Adrenal gland (tissue), 5 donors: ENCODE data around the gene STARD9.

Experiments
- POLR2A ChIP-seq, 2 donors: fragments of 450-650 bp; IDR thresholded peaks; one replicate each; pipeline ENCODE4 v1.6.1; 2017; ENCODE audit warnings: antibody characterized with exemption in 2 of 2, mild to moderate bottlenecking in 2 of 2, moderate library complexity in 1 of 2
- TF ChIP-seq, protein P1 (sequence below), 6 experiments: fragments of 450-650 bp in 4 of 6; fragments of 200-600 bp in 2 of 6; sonication (generic) in 1 of 6; IDR thresholded peaks; 1 replicate in 5 of 6; 2 replicates in 1 of 6; pipeline versions ENCODE4 v1.5.1 to v1.8.0; 2016 to 2021; ENCODE audit warnings: antibody characterized with exemption in 6 of 6, mild to moderate bottlenecking in 2 of 6, moderate library complexity in 1 of 6
- donor health status: DM: no; HTN: no; CAD: no.

DNA sequence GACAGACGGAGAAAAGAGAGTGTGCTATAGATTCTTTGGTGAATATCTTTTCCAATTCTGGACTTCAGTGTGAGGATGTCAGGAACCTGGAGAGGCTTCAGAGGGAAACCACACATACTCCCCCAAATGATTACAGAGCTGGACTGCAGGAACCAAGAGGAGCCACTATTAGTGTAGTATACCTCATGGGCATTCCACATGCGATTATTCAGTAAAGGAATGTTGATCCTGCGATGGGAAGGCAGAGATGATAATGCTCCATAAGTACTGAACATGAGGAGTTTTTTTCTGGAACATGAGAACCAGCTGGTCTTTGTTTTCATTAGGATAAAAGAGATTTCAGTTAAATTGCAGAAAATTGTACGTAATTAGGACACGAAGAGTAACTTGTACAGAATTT is 18.7 kb downstream of the STARD9 start:
- TF ChIP-seq, protein P1, sequence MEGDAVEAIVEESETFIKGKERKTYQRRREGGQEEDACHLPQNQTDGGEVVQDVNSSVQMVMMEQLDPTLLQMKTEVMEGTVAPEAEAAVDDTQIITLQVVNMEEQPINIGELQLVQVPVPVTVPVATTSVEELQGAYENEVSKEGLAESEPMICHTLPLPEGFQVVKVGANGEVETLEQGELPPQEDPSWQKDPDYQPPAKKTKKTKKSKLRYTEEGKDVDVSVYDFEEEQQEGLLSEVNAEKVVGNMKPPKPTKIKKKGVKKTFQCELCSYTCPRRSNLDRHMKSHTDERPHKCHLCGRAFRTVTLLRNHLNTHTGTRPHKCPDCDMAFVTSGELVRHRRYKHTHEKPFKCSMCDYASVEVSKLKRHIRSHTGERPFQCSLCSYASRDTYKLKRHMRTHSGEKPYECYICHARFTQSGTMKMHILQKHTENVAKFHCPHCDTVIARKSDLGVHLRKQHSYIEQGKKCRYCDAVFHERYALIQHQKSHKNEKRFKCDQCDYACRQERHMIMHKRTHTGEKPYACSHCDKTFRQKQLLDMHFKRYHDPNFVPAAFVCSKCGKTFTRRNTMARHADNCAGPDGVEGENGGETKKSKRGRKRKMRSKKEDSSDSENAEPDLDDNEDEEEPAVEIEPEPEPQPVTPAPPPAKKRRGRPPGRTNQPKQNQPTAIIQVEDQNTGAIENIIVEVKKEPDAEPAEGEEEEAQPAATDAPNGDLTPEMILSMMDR (IDR thresholded peaks at IDR 0.05): no peak
- TF ChIP-seq POLR2A (IDR thresholded peaks at IDR 0.05): no peak
